CMK (cell line): ENCODE measurements around the gene SPTBN4.
A peak's percentile ranks its signal among the peaks of the same experiment; 100 is the strongest.
"Not testable (repeated sequence)": the region's sequence is repeated elsewhere in the genome, so short reads cannot be mapped to it uniquely, and the experiment has no call there.

Source experiments
- DNase-seq: peaks from one replicate; pipeline ENCODE4 v3.0.0-alpha.2; 2010; ENCODE audit warnings: low read depth

SPTBN4 gene

DNA sequence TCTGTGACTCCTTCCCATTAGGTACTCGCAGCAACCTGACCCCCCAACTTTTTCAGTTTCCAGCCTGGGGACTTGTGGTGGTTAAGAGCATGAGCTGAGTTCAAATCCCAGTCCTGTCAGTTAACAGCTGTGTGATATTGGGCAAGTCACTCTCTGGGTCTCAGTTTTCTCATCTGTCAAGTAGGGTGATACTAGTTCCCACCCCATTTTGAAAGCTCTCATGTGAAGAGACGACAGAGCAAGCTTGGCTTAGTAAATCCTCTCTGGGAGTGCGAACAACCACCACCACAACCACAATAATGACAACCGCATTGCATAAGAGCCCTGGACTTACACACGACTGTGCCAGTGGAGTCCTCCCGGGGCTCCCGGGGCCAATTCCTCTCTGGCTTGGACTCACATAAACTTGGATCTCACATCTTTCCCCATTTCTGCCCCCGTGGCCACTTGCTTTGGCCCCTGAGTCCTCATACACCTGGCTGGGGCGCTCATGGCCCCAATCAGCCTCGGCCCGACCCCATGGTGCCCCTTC is 1.7 kb upstream of the SPTBN4 start:
- DNase-seq: peak; percentile 58

- peak; percentile 97 for DNase-seq
Measured at GRCh38 chr19:40465557-40466218, 1.1 kb upstream of the SPTBN4 start, which contains the start of gene BLVRB. Gene BLVRB (minus strand): TSS chr19:40465745. CDS start chr19:40465688, 57 bp downstream.

DNA sequence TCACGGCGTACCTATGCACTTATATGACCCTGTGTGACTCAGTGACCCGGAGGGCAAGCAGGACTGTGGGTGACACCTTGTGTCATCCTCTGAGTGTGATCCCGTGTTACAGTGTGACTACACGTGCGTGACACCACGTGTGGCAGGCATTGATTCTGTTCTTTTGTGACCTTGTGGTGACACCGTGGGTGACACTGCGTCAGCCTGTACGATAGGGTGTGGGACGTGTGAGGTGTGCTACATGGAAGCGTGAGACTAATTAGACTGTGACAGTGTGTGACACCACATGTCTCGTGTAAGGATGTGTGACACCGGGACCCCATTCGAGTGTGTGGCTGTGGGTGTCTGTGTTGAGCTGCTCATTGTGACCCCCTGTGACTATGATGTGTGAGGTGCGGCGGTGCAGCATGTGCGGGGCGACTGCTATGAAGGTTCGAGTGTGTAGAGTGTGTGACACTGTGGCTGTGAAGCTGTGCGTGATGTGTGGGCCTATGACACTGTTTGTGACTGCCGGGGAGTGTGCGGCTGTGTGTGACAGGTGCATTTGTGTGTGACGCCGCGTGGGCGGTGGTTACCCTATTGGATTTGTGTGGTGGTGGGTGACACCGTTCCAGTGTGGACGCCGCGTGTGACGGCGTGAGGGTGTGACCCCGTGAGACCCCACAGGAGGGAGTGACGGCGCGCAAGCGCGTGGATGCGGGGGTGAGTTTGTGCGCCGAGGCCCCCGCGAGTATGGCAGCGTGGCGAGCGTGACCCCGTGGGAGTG is 399 bp upstream of the SPTBN4 start:
- no peak for DNase-seq

DNA sequence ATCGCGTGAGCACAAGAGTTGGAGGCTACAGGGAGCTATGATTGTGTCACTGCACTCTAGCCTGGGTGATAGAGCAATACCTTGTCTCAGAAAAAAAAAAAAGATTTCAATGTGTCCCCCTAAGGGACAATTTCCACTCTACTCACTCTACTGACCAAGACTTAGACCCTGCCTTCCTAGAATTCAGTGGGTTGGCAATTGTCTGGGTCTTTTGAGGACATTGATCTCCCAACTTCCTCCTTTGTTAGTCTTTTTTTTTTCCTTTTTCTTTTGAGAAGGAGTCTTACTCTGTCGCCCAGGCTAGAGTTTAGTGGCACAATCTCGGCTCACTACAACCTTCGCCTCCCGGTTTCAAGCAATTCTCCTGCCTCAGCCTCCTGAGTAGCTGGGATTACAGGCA is 2.2 kb downstream of the SPTBN4 start:
- no peak for DNase-seq

GRCh38 chr19:40471111-40471510 is 4.3 kb downstream of the SPTBN4 start:
- no peak for DNase-seq

GRCh38 chr19:40472516-40472915 is 5.7 kb downstream of the SPTBN4 start:
- no peak for DNase-seq

DNA sequence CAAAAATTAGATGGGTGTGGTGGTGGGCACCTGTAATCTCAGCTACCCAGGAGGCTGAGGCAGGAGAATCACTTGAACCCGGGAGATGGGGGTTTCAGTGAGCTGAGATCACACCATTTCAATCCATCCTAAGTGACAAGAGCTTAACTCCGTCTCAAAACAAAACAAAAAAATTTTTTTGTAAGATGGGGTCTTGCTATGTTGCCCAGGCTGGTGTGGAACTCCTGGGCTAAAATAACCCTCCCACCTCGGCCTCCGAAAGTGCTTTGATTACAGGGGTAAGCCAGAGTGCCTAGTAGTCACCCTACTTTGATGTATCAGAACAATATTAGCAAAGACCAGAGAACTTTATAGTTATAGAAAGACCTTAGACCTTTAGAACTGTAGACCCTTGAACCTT is 7.9 kb downstream of the SPTBN4 start:
- no peak for DNase-seq

DNA sequence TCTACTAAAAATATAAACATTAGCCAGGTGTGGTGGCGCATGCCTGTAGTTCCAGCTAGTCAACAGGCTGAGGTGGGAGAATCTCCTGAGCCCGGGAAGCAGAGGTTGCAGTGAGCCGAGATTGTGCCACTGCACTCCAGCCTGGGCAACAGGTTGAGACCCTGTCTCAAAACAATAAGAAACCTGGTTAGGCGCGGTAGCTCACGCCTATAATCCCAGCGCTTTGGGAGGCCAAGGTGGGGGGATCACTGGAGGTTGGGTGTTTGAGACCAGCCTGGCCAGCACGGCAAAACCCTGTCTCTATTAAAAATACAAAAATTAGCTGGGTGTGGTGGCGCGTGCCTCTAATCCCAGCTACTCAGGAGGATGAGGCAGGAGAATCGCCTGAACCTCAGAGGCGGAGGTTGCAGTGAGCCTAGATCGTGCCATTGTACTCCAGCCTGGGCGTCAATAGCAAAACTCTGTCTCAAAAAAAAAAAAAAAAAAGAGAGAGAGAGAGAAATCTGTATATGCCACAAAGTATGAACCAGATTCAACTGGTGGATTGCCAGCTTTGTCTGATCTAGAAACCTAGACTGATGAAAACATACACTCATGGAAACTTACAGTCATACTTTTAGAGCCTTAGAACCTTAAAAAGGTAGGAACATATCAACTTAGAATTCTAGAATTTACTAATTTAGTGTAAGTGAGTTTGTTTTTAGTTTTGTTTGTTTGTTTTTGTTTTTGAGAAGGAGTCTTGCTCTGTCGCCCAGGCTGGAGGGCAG is 9.3 kb downstream of the SPTBN4 start:
- not testable (repeated sequence) for DNase-seq

DNA sequence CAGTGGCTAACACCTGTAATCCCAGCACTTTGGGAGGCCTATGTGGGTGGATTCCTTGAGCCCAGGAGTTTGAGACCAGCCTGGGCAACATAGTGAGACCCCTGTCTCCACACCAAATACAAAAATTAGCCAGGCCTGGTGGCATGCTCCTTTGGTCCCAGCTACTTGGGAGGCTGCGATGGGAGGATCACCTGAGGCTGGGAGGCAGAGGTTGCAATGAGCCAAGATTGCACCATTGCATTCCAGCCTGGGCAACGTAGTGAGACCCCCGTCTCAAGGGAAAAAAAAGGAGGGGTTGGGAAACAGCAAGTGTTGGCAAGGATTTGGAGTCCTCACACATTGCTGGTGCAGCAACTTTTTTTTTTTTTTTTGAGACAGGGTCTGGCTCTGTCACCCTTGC is 19.2 kb downstream of the SPTBN4 start:
- no peak for DNase-seq

GRCh38 chr19:40489882-40490230 is 23.1 kb downstream of the SPTBN4 start:
- DNase-seq: no peak

DNA sequence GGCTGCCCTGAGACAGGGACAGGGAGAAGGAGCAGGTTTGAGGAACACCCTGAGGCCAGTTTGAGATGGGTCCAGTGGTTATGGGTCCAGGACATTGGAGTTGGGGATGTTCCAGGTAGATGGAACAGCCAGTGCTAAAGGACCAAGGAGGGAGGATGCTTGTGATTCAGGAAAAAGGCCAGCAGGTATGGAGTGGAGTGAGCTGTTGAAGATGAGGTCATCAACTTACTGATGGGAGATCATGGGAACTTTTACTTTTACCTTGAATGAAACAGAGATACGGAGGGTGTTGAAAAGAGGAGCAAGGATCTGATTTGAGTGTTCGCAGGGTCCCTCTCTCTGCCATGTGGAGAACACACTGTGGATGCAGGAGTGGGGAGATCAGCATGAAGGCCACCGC is 25.5 kb downstream of the SPTBN4 start:
- no peak for DNase-seq

- no peak for DNase-seq
Measured at GRCh38 chr19:40493778-40494177, 27.0 kb downstream of the SPTBN4 start.

DNA sequence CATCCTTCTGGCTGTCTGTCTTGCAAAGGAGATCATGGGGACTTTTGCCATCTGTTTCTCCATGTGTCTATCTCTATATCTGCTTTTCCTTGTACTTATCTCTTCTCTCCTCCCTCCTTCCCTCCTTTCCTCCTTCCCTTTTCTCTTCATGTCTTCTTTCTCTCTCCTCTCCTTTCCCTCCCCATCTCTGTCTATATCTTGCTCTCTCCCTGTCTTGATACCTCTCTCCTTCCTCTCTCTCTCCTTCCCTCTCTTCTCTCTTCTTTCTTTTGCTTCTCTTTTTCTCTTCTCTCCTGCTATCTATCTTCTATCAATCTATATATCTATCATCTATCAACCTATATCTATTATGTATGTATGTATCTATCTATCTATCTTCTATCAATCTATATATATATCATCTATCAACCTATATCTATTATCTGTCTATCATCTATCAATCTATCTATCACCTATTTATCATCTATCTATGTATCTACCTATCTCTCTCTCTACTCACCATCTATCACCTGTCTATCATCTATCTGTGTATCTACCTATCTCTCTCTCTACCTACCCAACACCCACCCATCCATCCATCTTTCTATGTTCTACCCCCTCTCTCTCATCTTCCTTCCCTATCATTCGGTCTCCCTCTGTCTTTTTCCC is 27.5 kb downstream of the SPTBN4 start:
- no peak for DNase-seq

GRCh38 chr19:40497214-40497613 is 30.4 kb downstream of the SPTBN4 start:
- DNase-seq: no peak

- DNase-seq: no peak
Measured at GRCh38 chr19:40499320-40499719, 32.5 kb downstream of the SPTBN4 start.

DNA sequence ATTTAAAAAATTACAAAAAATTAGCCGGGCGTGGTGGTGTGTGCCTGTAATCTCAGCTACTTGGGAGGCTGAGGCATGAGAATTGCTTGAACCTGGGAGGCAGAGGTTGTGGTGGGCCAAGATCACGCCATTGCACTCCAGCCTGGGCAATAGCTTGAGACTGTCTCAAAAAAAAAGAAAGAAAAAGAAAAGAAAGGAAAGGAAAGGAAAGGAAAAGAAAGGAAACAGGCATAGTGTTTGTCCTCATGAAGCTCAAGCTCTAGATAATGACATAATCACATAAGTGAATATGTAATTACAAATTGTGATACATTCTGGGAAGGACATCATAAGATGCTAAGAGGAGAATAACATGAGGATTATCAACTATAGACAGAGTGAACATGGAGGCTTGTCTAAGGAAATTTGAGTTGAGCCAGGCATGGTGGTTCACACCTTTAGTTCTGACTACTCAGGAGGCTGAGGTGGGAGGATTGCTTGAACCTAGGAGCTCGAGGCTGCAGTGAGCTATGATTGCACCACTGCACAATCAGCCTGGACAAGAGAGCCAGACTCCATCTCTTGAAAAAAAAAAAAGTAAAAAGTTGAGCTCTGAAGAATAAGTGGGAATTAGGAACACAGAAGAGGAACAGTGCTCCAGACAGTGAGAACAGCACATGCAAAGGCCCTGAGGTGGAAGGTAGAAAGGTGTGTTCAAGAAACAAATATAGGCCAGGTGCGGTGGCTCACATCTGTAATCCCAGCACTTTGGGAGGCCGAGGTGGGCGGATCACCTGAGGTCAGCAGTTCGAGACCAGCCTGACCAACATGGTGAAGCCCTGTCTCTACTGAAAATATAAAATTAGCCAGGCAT is 34.1 kb downstream of the SPTBN4 start:
- DNase-seq: not testable (repeated sequence)

- DNase-seq: no peak
Measured at GRCh38 chr19:40501599-40501998, 34.8 kb downstream of the SPTBN4 start.

DNA sequence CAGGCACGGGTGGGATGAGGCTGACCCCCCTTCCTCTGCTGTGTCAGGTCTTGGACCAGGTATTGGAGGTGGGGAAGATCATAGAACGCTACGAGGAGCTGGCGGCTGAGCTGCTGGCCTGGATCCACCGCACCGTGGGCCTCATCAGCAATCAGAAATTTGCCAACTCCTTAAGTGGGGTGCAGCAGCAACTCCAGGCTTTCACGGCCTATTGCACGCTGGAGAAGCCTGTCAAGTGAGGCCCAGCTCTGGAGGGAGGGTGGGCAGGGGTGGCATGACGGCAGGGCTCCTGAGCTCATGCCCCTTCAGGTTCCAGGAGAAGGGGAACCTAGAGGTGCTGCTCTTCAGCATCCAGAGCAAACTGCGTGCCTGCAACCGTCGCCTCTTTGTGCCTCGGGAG is 35.3 kb downstream of the SPTBN4 start:
- no peak for DNase-seq

GRCh38 chr19:40502647-40503319 is 36.0 kb downstream of the SPTBN4 start:
- no peak for DNase-seq

DNA sequence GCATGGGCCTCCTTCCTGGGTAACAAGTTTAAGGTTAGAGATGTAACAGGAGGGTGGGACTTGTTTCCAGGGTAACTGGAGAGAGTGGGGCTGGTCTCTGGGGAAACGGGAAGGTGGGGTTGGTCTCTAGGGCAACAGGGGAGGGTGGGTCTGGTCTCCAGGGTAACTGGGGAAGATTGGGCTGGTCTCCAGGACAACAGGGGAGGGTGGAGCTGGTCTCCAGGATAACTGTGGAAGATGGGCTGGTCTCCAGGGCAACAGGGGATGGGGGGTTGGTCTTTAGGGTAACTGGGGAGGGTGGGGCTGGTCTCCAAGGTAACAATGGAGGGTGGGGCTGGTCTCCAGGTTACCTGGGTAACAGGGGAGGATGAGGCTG is 36.5 kb downstream of the SPTBN4 start:
- DNase-seq: no peak

GRCh38 chr19:40506099-40506498 is 39.3 kb downstream of the SPTBN4 start:
- DNase-seq: no peak
